NCI-H82 treated with DMSO at 0.1 percent for 48 hours (cell line): ENCODE data around the gene MSX2.
"Not testable (repeated sequence)": the region's sequence is repeated elsewhere in the genome, so short reads cannot be mapped to it uniquely, and the experiment has no call there.

Experiments used
- DNase-seq: peaks from one replicate; lab custom pipeline; 2025; ENCODE audit not compliant: unreplicated experiment; lab: John Stamatoyannopoulos, UW

Gene MSX2

DNA sequence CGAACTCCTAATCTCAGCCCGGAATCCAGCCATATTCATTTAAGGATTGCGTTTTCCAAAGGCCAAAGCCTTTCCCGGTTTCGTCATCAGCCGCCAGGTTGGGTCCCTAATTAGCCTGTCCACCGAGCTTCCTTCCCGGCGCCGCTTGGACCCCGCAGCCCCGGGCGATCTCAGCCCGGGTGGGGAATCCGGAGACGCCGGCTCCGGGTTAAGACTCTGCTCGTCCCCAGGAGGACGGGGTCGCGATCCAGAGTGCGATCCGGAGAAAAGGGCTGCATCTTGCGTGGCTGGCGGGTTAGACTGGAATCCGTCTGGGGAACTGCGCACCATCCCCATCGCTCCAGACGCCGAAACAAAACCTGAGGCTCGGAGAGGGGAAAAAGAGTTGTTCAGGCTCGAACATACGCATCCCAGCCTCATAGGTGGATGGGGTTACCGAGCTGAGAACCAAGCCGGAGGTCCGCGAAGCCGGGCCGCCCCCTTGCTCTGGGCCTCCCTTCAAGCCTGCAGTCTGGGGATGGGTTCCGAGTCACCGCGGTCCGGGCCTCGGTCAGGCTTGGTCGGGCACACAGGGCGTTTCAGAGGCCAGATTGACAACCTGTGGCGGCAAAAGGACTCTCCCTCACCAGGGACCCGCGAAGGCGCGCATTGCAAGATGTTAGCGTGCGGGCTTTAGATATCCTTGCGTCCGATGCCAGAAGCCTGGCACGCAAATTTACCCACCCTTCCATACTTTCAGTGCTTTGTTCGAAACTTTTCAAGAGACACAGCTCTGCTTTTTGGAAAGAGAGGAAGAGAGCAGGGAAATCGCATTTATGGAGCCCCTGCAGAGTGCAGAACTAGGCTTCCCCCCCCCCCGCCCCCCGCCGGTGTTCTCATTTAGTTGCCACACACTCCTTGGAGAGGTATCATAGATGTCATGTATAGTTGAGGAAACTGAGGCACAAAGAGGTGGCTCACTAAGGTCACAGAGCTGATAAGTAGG lies 7.9 kb downstream of the MSX2 start:
- DNase-seq, result no peak

DNA sequence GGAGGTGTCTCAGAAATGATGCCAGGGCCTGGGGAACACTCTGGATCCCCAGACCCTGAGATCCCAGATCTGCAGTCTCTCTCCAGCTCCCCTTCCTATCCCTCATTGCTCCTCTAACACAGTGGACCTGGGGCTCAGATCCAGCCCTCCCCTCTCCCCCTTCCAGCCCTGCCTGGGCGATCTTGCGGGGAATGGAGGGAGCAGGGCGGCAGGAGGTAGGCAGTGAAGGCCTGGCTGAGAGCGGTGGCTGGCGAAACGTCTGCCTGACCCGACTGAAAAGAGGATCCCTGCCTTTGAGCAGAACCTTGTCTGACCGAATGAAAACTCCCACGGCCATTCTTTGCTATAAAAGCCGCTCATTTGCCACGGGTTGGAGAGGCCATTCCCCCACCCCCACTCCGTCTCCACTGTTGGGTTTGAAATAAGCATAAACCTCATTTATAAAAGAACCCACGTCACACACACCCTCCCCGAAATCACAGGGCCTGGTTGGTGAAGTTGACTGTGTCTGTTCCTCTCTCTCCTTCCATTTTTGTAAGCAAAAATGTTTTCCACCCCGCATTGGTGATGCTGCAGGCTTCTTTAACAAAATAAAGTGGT lies 8.8 kb downstream of the MSX2 start:
- DNase-seq, result no peak

DNA sequence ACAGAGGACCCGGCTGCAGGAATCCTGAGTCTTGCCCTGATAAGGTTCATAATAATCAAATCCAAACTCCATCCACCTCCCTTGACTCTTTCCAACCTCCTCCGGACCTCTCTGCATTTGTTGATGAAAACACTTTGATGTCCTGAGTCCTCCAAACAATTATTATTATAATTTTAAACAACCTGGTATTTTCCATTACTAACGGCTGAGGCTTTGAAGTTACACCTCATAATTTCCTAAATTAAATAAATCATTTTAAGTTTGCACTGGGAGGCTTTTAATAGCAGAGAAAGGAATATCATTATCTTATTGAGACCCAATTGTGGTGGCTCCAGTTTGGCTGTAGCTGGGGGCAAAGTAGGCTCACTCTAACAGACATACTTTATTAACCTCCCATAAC lies 9.5 kb downstream of the MSX2 start:
- no peak for DNase-seq

DNA sequence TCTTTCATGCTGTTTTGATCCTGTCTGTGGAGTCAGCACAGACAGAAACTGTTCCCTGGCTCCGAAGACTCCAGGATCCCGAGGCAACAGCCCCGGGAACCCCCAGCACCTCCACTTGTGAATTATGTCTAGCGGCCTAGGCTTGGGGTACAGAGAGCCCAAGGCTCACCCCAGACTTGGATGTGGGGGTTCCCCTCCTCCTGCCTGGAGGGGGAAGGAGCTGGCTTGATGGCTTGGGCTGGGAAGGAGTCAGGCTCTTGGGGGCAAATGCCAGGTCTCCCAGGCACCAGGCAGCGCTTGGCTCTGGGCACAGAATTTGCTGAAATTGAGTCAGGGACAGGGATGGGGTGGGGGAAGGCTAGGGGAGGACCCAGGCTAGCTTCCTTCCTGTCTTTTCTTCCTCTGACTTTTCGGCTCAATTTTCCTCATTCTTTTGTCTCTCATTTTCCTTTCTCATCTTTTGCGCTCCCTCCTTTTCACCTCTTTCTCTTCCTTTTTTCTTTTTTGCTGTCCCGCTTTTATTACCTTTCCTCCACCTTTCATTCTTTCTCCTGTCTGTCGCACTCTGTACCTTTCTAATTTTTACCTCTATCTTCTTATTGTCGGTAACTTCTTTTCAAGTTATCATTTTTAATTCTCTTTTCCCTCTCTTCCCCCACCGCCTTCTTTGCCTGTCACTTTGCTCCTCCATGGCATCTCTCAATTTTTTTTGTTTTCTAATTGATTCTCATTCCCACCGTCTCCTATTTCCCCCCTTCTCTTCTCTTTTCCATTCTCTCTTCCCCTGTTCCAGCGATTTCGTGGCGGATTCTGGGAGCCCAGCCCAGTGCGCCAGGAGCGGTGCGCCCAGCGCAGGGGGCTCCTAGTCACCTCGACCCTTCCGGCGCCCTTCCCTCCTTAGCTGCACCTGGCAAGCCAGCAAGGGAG lies 10.5 kb downstream of the MSX2 start:
- DNase-seq, result no peak

DNA sequence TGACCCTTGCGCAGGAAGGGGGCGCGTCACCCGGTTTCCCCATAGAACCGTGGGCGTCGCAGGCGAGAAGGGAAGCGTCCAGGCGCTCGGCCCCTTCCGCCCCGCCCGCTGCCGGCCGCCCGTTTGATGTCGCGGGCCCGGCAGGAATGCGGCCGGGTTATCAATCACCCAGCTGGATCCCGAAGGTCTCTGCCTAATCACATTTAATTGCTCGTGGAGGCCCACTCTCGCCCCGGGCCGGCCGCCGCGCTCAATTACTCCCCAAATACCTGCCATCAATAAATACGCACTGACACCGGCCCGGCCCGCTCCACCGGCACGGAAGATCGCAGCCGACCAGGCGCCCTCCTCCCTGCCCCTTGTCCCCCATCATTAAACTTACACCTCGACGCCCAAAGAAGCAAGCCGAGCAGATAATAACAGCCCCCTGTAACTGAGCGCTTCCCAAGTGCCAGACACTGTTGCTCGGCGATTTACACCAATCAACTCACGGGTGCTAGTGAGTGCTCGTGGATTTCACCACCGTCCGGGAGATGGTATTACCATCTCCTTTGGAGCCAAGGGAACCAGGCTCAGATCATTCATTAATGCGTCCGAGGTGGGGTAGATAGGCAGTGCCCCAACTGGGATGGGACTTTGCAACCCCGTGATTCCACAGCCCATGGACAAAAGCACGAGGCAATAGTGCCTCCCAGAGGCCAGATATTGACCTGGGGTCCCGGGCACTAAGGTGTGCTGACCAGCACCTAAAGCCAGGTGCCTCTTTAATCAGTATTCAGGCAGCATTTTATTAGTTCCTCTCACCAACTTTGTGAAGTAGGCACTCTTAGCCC lies 11.3 kb downstream of the MSX2 start:
- DNase-seq, result no peak

DNA sequence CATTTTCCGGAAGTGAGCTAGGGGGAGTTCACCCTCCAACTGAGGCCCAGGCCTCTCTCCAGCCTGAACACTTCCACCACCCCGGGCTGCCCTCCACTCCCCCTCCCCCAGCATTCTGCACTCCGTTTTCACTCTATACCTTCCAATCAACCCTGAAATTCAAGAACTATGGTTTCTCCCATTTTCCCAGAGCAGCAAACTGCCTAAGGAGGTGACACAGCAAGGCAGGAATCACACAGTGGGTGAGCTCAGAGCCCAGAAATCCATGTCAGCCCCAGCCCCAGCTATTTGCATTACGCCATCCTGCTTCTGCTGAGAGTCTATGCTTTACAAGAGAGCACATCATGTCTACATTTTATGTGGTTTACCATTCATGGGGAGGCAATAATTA lies 11.9 kb downstream of the MSX2 start:
- no peak for DNase-seq

DNA sequence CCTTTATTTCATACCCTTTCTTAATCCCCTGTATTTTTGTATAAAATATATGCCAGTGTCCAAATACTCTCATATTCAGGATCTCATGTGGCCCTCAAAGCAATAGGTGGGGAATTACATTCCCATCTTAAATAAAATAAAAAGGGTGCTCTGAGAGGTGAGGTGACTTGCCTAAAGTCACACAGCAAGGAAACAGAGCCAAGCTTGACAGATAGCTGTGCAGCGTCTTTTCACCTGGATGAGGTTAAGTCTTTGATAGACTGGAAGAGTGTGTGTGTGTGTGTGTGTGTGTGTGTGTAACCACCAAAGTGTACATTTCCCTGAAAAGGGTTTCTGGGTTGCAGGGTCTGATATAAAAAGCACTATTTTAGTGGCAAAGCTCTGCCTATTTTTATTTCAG lies 12.4 kb downstream of the MSX2 start:
- DNase-seq, result no peak

DNA sequence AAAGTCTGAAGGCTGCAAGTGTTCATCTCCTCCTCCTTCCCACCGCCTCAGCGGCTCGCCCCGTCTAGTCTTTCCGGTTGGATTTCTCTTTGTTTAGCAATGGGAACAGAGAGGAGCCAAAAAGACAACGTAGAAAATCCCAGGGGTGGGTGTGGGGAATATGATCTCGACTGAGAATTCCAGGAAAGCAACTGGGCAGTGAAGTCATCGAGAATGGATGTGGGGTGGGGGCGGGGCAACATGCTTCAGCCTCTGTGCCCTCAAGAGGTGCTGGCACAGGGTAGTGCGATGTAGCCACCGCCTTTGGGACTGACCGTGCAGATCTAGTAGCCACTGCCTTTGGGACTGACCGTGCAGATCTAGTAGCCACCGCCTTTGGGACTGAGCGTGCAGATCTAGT lies 12.9 kb downstream of the MSX2 start:
- DNase-seq, result no peak

DNA sequence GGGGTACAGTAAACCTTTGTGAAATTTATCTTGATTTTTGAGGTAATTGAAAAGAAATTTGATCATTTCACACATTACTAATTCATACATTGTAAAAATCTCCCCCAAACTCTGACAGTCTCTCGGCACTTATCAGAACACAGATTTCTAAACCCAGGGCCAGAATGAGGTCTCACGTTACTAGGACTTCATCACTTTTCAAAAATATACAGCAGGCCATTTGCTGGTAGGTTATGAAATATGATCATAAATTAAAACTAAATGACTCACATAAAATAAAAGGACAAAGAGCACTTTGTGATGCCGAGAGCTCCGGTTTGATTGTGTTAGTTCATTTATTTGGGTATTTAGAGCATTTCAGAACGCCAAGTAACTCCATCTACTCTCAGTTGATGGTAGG lies 17.0 kb downstream of the MSX2 start:
- no peak for DNase-seq

DNA sequence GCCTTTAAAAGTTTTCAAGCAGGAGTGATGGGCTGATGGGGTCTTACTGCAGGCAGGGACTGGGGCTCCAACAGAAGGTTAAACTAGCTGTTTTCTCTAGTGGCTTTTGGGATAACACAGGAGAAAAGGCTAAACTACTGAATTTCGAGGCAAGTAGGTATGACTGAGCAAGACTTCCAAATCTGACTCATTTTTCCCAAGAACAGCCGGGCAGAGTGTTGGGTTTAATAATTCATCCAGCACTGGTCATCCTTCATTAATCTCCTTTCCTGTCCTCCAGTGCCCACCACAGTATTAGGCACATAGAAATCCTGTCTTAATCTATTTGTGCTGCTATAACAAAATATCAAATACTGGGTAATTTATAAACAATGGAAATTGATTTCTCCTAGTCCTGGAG lies 20.5 kb downstream of the MSX2 start:
- DNase-seq, result no peak

DNA sequence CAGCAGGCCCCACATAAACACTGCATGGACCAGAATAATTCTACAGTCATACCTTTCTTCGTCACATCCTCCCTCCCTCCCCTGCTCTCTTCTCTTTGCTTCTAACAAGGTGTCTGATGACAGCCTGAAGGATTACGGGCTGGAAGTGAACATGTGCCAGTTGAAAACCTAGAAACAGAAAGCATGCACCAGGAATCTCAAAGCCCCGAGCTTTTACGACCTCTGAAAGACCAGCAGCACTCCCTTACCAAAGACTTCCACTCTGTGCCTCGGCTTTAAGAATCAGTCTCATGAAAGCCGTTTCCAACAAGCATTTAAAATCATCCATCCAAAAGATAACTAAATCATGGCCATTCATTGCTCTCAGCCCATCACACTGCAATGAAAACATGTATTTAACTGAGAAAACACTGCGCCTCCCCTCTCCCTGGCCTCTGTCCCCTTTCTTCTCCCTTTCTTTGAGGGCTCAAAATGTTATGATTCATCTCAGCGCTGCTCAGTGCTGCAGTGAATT lies 21.3 kb downstream of the MSX2 start:
- no peak for DNase-seq

DNA sequence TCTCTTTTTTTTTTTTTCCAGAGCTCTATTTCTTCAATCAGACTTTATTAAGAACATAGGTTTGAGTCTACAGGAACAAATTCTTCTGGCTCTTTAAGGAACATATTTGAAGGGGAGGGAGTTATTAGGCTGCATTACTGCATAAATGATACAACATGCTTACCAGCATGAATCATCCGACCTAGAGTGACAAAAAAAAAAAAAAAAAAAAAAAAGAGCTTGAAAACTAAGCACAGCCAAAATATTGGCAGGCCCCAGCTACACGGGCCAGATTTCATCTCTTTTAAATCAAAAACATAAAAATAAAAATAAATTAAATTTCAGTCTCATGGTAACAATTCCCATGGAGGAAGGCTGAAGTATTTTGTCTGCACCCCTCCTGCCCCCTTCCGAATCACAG lies 26.3 kb downstream of the MSX2 start:
- DNase-seq, result no peak

DNA sequence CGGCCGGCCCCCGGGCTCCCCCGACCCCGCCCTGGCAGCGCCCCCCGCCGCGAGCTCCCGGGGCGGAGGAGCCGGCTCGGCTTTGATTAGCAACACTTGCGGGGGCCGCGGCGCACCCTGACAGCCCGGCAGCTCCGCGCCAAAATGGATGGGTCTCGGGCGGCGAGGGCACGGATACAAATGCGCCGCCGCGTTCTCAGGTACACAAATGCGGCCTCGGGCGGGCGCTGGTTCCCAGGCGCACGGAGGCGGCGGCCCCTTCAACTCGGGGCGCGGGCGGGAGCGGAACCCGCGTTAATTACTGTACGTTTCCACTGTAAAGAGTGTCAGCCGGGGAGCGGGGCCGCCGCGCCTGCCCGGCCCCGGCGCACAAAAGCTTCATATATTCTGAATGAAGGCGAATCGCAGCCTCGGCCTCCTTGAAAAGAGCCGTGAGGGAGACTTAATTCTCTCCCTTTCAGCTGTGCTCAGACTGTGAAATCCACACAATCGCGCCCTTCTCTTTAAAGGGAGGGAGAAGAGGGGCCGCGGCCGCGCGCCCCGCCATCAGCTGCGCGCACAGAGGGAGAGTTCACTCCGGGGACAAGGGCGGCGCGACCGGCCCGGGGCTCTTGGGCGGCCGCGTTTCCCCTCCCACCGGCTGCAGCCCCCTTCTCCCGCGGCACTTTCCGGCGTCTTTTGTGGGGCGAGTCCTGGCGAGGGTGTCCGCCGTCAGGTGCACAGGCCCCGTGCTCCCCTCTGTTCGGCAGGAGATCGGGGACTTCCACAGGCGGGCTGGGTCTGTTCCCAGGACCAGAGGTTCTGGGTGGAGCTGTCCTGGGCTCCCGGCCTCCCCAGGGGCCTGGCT lies 27.0 kb downstream of the MSX2 start:
- DNase-seq, result no peak

DNA sequence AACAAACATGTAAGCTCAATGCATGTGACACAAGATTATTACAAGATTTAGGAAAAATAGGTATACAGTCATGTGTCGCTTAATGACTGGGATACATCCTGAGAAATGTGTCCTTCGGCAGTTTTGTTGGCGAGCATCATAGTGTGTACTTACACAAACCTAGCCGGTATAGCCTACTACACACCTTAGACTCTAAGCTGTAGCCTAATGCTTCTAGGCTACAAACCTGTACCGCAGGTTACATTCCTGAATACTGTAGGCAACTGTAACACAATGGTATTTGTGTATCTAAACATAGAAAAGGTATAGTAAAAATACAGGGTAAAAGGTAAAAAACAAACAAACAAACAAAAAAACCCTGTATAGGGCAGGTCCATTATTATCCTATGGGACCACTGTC lies 27.7 kb downstream of the MSX2 start:
- DNase-seq, result no peak

DNA sequence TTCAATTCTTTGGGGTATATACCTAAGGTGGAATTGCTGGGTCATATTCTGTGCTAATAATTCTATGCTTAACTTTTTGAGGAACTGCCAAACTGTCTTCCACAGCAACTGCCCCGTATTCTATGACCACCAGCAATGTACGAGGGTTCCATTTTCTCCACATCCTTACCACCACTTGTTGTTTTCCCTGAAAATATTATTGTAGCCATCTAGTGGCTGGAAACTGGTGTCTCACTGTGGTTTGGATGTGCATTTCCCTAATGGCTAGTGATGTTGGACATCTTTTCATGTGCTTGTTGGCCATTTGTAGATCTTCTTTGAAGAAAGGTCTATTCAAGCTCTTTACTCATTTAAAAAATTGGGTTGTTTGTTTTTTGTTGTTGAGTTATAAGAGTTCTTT lies 30.7 kb downstream of the MSX2 start:
- no peak for DNase-seq

DNA sequence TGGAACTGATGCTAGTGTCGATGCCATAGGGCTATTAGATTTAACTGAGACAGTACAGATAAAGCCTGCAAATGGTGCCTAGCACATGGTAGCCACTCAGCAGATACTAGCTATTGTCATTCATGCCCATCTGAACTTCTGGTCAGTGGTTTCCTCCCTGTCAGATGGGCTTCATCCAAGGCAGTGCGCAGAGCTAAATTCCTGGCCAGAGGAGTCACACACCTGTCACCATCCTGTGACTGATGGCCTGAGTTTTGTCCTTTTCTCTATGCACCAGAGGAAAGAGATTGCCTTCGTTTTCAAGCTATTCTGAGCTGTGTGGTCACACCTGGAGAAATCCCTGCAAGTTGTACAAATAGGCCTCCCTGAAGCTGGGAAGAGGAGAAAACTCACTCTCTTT lies 34.7 kb downstream of the MSX2 start:
- no peak for DNase-seq

DNA sequence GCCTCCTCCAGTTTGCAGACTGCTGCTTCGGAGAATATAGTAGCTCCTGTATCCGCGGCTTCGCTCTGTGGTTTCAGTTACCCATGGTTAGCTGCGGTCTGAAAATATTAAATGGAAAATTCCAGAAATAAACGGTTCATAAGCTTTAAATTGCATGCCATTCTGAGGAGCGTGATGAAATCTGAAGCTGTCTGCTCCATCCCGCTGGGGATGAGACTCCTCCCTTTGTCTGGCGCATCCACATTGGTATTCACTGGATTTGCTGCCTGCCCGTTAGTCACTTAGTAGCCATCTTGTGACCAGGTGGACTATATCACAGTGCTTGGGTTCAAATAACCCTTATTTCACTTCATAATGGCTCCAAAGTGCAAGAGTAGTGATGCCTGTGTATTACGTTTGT lies 36.3 kb downstream of the MSX2 start:
- no peak for DNase-seq

DNA sequence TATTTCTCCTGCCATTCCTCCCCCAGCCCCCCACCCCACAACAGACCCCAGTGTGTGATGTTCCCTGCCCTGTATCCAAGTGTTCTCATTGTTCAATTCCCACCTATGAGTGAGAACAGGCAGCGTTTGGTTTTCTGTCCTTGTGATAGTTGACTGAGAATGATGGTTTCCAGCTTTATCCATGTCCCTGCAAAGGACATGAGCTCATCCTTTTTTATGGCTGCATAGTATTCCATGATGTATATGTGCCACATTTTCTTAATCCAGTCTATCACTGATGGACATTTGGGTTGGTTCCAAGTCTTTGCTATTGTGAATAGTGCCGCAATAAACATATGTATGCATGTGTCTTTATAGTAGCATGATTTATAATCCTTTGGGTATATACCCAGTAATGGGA lies 37.0 kb downstream of the MSX2 start:
- DNase-seq, result not testable (repeated sequence)

DNA sequence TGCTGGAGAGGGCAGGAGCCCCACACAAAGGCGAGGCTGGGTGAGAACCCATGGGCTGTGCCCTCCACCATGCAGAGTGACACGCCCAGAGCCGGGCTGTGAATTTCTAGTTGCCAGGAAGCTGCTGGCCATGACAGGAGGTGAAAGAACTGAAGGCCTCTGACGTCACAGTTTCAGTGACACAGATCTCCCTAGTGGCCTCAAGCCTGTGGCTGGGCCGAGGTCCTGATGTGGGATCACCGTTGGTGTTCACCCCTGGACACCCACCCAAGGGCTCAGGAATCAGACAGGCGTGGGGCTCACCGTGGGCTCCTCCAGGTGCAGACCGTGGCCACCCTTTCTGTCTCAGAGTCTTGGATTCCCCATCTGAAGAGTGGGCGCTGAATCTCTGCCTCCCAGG lies 39.9 kb downstream of the MSX2 start:
- no peak for DNase-seq

DNA sequence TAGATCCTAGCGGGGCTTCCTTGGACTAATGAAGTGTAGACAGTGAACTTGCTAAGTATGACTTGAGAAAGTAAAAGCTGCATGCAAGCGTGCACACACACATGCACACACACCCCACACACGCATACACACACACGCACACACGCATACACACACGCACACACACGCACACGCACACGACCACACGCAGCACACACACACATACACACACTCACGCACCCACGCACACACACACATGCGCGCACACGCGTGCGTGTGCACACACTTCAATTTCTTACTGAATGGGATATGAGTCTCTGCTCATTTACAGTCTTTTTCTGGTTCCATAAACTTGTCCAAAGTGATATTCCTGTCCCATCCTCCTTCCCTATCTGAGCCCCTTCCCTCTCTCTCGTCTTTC lies 41.2 kb downstream of the MSX2 start:
- no peak for DNase-seq
